Gastroesophageal sphincter (tissue), 4 donors: ENCODE data around the gene MAJIN. TPM values are rescaled to one million over a fixed set of nuclear protein-coding genes. Genes with fewer than 3 reads are reported as not detected.

Source experiments
- ATAC-seq: fragments of 150-250 bp; one replicate; pipeline ENCODE4 v1.9.1; 2016; ENCODE audit warnings: mild to moderate bottlenecking, moderate library complexity
- H3K27ac ChIP-seq, 4 donors: fragments of 200-600 bp; sonication (generic) in 3 of 4; 1 replicate in 3 of 4; 2 replicates in 1 of 4; pipeline ENCODE4 v1.5.1; 2016 to 2019
- H3K27me3 ChIP-seq: fragments of 200-600 bp; sonication (generic); one replicate; pipeline ENCODE4 v1.5.1; 2019
- H3K36me3 ChIP-seq, 2 donors: fragments of 200-600 bp; sonication (generic); one replicate each; pipeline ENCODE4 v1.5.1; 2019; ENCODE audit warnings: control low read depth in 1 of 2
- H3K4me1 ChIP-seq, 3 donors: fragments of 200-600 bp; sonication (generic); 1 replicate in 2 of 3; 2 replicates in 1 of 3; pipeline ENCODE4 v1.5.1; 2016 to 2019; ENCODE audit warnings: control low read depth in 2 of 3
- H3K4me3 ChIP-seq, 2 donors: fragments of 200-600 bp; sonication (generic); one replicate each; pipeline ENCODE4 v1.5.1; 2019; ENCODE audit warnings: mild to moderate bottlenecking in 1 of 2, moderate library complexity in 1 of 2
- H3K9me3 ChIP-seq, 3 donors: fragments of 200-600 bp; sonication (generic); one replicate each; pipeline ENCODE4 v1.5.1; 2017 to 2019; ENCODE audit warnings: control low read depth in 2 of 3
- CTCF ChIP-seq, 4 experiments: fragments of 200-600 bp in 2 of 4; fragments of 450-650 bp in 2 of 4; sonication (generic) in 1 of 4; IDR thresholded peaks; one replicate each; pipeline ENCODE4 v1.5.1; 2017 to 2019; ENCODE audit warnings: antibody characterized with exemption in 4 of 4, mild to moderate bottlenecking in 2 of 4, moderate library complexity in 2 of 4
- EP300 ChIP-seq: sonication (generic); formaldehyde crosslinking; IDR thresholded peaks from one replicate; pipeline ENCODE4 v1.6.1; 2017; ENCODE audit warnings: antibody characterized with exemption, mild to moderate bottlenecking
- POLR2A ChIP-seq, 2 donors: fragments of 450-650 bp; IDR thresholded peaks; one replicate each; pipeline ENCODE4 v1.6.1; 2017; ENCODE audit warnings: antibody characterized with exemption in 2 of 2, mild to moderate bottlenecking in 2 of 2, moderate library complexity in 1 of 2
- POLR2AphosphoS5 ChIP-seq: sonication (generic); formaldehyde crosslinking; IDR thresholded peaks from one replicate; pipeline ENCODE4 v1.6.1; 2017; ENCODE audit warnings: antibody characterized with exemption
- WGBS, 2 donors: methylation state at CpG; one replicate each; pipeline ENCODE4 v1.1.5; 2018; ENCODE audit warnings: low coverage in 1 of 2; 5-methylcytosine and 5-hydroxymethylcytosine counted together
- total RNA-seq, 4 donors: library from RNA; depleted of rRNA; stranded (reverse); fragments of >200 nt; gene quantifications; one replicate each; pipeline ENCODE4 v1.1.0, GENCODE V29; 2016

The MAJIN gene
- total RNA-seq, 4 donors from 2014 or later: not detected

GRCh38 chr11:65002706-65003105, 30.8 kb upstream of the MAJIN start:
- Histone ChIP-seq H3K36me3 (no peaks in the 10 kb centered on the region), H3K4me3 (no peak overlapping the region), H3K4me1 (no peaks in the 10 kb centered on the region), H3K27ac (no peak overlapping the region), H3K9me3 (no peaks in the 10 kb centered on the region), H3K27me3 (no peaks in the 10 kb centered on the region)
- WGBS, 2 donors: 39 to 42% methylated on average over 4 of the region's 5 CpGs
- no peak for ATAC-seq
- TF ChIP-seq CTCF (IDR thresholded peaks at IDR 0.05) (no peak), POLR2AphosphoS5 (no peak), POLR2A (IDR thresholded peaks at IDR 0.05) (no peak), EP300 (no peak)

- TF ChIP-seq POLR2AphosphoS5 (no peak), EP300 (no peak), POLR2A (IDR thresholded peaks at IDR 0.05) (no peak), CTCF (IDR thresholded peaks at IDR 0.05) (no peak)
- no peaks in the 10 kb centered on the region for H3K27me3 ChIP-seq
- H3K27ac ChIP-seq: no peak overlapping the region
- no CpG with 5 or more reads among the region's 1 CpG for WGBS, 2 donors
- no peaks in the 10 kb centered on the region for H3K36me3 ChIP-seq
- no peak overlapping the region for H3K4me3 ChIP-seq
- peaks cover 0 to 22% (median 0%) of the 10 kb centered on the region in 3 donors for H3K4me1 ChIP-seq
- no peaks in the 10 kb centered on the region for H3K9me3 ChIP-seq
- ATAC-seq: no peak
Observed at GRCh38 chr11:64999478-64999877, 27.6 kb upstream of the MAJIN start.

- TF ChIP-seq POLR2AphosphoS5: no peak
- TF ChIP-seq POLR2A (IDR thresholded peaks at IDR 0.05): no peak
- no peak for TF ChIP-seq CTCF (IDR thresholded peaks at IDR 0.05)
- TF ChIP-seq EP300: no peak
- H3K4me3 ChIP-seq: no peak overlapping the region
- no peak for ATAC-seq
- H3K4me1 ChIP-seq: peaks cover 0 to 22% (median 0%) of the 10 kb centered on the region in 3 donors
- H3K36me3 ChIP-seq: no peaks in the 10 kb centered on the region
- no peaks in the 10 kb centered on the region for H3K9me3 ChIP-seq
- no peak overlapping the region for H3K27ac ChIP-seq
- no peaks in the 10 kb centered on the region for H3K27me3 ChIP-seq
- 48 to 67% methylated on average over 1 to 2 of the region's 9 CpGs for WGBS, 2 donors
Observed at GRCh38 chr11:64998690-64999431, 27.0 kb upstream of the MAJIN start.

GRCh38 chr11:64998141-64998540, 26.2 kb upstream of the MAJIN start:
- Histone ChIP-seq H3K9me3 (no peaks in the 10 kb centered on the region), H3K27ac (no peak overlapping the region), H3K4me3 (no peak overlapping the region), H3K4me1 (peaks cover 0 to 22% (median 0%) of the 10 kb centered on the region in 3 donors), H3K36me3 (no peaks in the 10 kb centered on the region), H3K27me3 (no peaks in the 10 kb centered on the region)
- TF ChIP-seq POLR2AphosphoS5 (no peak), CTCF (IDR thresholded peaks at IDR 0.05) (no peak), POLR2A (IDR thresholded peaks at IDR 0.05) (no peak), EP300 (no peak)
- 40 to 90% methylated on average over 1 of the region's 1 CpG for WGBS, 2 donors
- no peak for ATAC-seq
